ENCODE data around the gene KDM7A. TPM values are rescaled to one million over a fixed set of nuclear protein-coding genes. Genes with fewer than 3 reads are reported as not detected.

Gene KDM7A
- total and polyA plus RNA-seq, 9 of the 15 experiments (the other 6 are each of a cell fraction or from before 2014, with no cell fraction given): 0.90 to 8.4 (median 7.0) TPM

- intact Hi-C loops (cut with micrococcal nuclease) (no loop called here), in situ Hi-C loops (cut with MboI) (no loop called here)
- H3K9ac ChIP-seq (ENCODE audit: insufficient read depth in 1 of 2, low read depth in 2 of 2, low read length in 2 of 2): no peak overlapping the region
- no peak overlapping the region for H3K4me2 ChIP-seq (ENCODE audit: insufficient read depth, low read length)
- FAIRE-seq (no peak), DNase-seq (ENCODE audit: extremely low read depth in 1 of 4, low spot score in 3 of 4) (no peak), ATAC-seq (no peak)
- ChIA-PET POLR2A (interaction anchor here (1.2 kb wide), 1 partner anchor 9 kb away, joined by 3 read pairs; no protein-coding TSS in a partner anchor), CTCF (ENCODE audit: low intra/inter-chr PET ratio) (no interaction called here)
- no peaks in the 10 kb centered on the region for H3K9me3 ChIP-seq (replicated peaks; ENCODE audit: control insufficient read depth, insufficient read depth, low read depth, low read length)
- TF ChIP-seq GATAD2A (IDR thresholded peaks at IDR 0.05) (no peak), PTRF (tag; IDR thresholded peaks at IDR 0.05) (no peak), MBD2 (IDR thresholded peaks at IDR 0.05; ENCODE audit: borderline replicate concordance, low read depth) (no peak), CREB5 (CRISPR knock-in tag; IDR thresholded peaks at IDR 0.05) (no peak)
- no peak overlapping the region for H3K4me3 ChIP-seq
- H3K9me1 ChIP-seq (ENCODE audit: control insufficient read depth, insufficient read depth, low read length): no peaks in the 10 kb centered on the region
- no peak overlapping the region for H2AFZ ChIP-seq (ENCODE audit: low read depth, low read length)
- no peaks in the 10 kb centered on the region for H3K27me3 ChIP-seq (ENCODE audit: control insufficient read depth in 2 of 2, insufficient read depth in 2 of 2, low read length in 2 of 2)
- WGBS (ENCODE audit: insufficient coverage, low coverage, missing lambda C conversion rate): 85% methylated on average over 6 of the region's 6 CpGs
- no peaks in the 10 kb centered on the region for H3K4me1 ChIP-seq (replicated peaks in 1 of 2; ENCODE audit: control insufficient read depth in 2 of 2, insufficient read depth in 2 of 2, low read length in 2 of 2)
- H3K36me3 ChIP-seq (ENCODE audit: control insufficient read depth, insufficient read depth, low read length): no peaks in the 10 kb centered on the region
- BruUV-seq (replicated peaks): TSS peak; percentile 11
- H4K20me1 ChIP-seq (replicated peaks; ENCODE audit: control insufficient read depth, insufficient read depth, low read length): no peaks in the 10 kb centered on the region
- no peak overlapping the region for H3K27ac ChIP-seq (ENCODE audit: extremely low read depth, low read depth, low read length)
- H3K79me2 ChIP-seq (ENCODE audit: control insufficient read depth, insufficient read depth, low read length): no peaks in the 10 kb centered on the region
These were observed 50.2 kb downstream of the KDM7A start for GRCh38 chr7:140126435-140127034.

GRCh38 chr7:140122965-140123364, 53.8 kb downstream of the KDM7A start:
- WGBS (ENCODE audit: insufficient coverage, low coverage, missing lambda C conversion rate): 50% methylated on average over 3 of the region's 3 CpGs
- Histone ChIP-seq H3K36me3 (ENCODE audit: control insufficient read depth, insufficient read depth, low read length) (no peaks in the 10 kb centered on the region), H3K27ac (ENCODE audit: extremely low read depth, low read depth, low read length) (no peak overlapping the region), H3K4me2 (ENCODE audit: insufficient read depth, low read length) (no peak overlapping the region), H3K9me1 (ENCODE audit: control insufficient read depth, insufficient read depth, low read length) (no peaks in the 10 kb centered on the region), H3K4me3 (no peak overlapping the region), H3K9ac (ENCODE audit: insufficient read depth in 1 of 2, low read depth in 2 of 2, low read length in 2 of 2) (no peak overlapping the region), H4K20me1 (replicated peaks; ENCODE audit: control insufficient read depth, insufficient read depth, low read length) (no peaks in the 10 kb centered on the region), H3K27me3 (ENCODE audit: control insufficient read depth in 2 of 2, insufficient read depth in 2 of 2, low read length in 2 of 2) (no peaks in the 10 kb centered on the region), H3K4me1 (replicated peaks in 1 of 2; ENCODE audit: control insufficient read depth in 2 of 2, insufficient read depth in 2 of 2, low read length in 2 of 2) (no peaks in the 10 kb centered on the region), H2AFZ (ENCODE audit: low read depth, low read length) (no peak overlapping the region), H3K79me2 (ENCODE audit: control insufficient read depth, insufficient read depth, low read length) (no peaks in the 10 kb centered on the region), H3K9me3 (replicated peaks; ENCODE audit: control insufficient read depth, insufficient read depth, low read depth, low read length) (no peaks in the 10 kb centered on the region)
- intact Hi-C loops (cut with micrococcal nuclease): no loop called here
- no TSS peak for BruUV-seq (replicated peaks)
- in situ Hi-C loops (cut with MboI): no loop called here
- ATAC-seq (no peak), FAIRE-seq (no peak), DNase-seq (ENCODE audit: extremely low read depth in 1 of 4, low spot score in 3 of 4) (no peak)
- ChIA-PET CTCF (ENCODE audit: low intra/inter-chr PET ratio) (no interaction called here), POLR2A (interaction anchor here (0.9 to 1.0 kb wide), 2 partner anchors 10 to 46 kb away, joined by 3 read pairs; no protein-coding TSS in a partner anchor)
- TF ChIP-seq ZNF124 (CRISPR knock-in tag; IDR thresholded peaks at IDR 0.05): no peak
- no peak for TF ChIP-seq MTA1 (IDR thresholded peaks at IDR 0.05; ENCODE audit: borderline replicate concordance)
- TF ChIP-seq ZNF398 (CRISPR knock-in tag; IDR thresholded peaks at IDR 0.05): no peak
- TF ChIP-seq HLTF (IDR thresholded peaks at IDR 0.05): no peak
- no peak for TF ChIP-seq SMAD4 (CRISPR knock-in tag; conservative IDR thresholded peaks at IDR 0.05)
- no peak for TF ChIP-seq MXD1 (CRISPR knock-in tag; IDR thresholded peaks at IDR 0.05; ENCODE audit: borderline replicate concordance, poor library complexity, severe bottlenecking)
- no peak for TF ChIP-seq SP1 (CRISPR knock-in tag; IDR thresholded peaks at IDR 0.05)
- no peak for TF ChIP-seq MAZ (CRISPR knock-in tag; conservative IDR thresholded peaks at IDR 0.05 in 1 of 2, IDR thresholded peaks at IDR 0.05 in 1 of 2)
- no peak for TF ChIP-seq NFXL1 (CRISPR knock-in tag; IDR thresholded peaks at IDR 0.05)
- TF ChIP-seq LCOR (CRISPR knock-in tag; IDR thresholded peaks at IDR 0.05): no peak

All from K562 (cell line).